GM19035 (cell line): ENCODE results near the gene VWA2.

Source experiments
- ATAC-seq: cut with Tn5 transposase; IDR thresholded peaks from one replicate; pipeline ENCODE4 v1.9.1; 2021; ENCODE audit not compliant: unreplicated experiment

VWA2 gene

GRCh38 chr10:114239117-114239993 is at the start of gene VWA2:
TSS of gene VWA2 (plus strand) at chr10:114239254. CDS start at chr10:114248714, 9,460 bp downstream.
- peak; percentile 56 for ATAC-seq

GRCh38 chr10:114189700-114190099 is 49.4 kb upstream of the VWA2 start:
- no peak for ATAC-seq

GRCh38 chr10:114195079-114195478 is 44.0 kb upstream of the VWA2 start:
- ATAC-seq, result peak; percentile 96

GRCh38 chr10:114199239-114199638 is 39.8 kb upstream of the VWA2 start:
- ATAC-seq, result no peak

- ATAC-seq, result no peak
These were observed 36.2 kb upstream of the VWA2 start for GRCh38 chr10:114202812-114203211.

- no peak for ATAC-seq
These were observed 32.2 kb upstream of the VWA2 start for GRCh38 chr10:114206902-114207301.

- no peak for ATAC-seq
These were observed 31.7 kb upstream of the VWA2 start for GRCh38 chr10:114207349-114207748.

GRCh38 chr10:114208351-114208750 is 30.7 kb upstream of the VWA2 start:
- no peak for ATAC-seq

- ATAC-seq, result no peak
These were observed 26.9 kb upstream of the VWA2 start for GRCh38 chr10:114212153-114212552.

GRCh38 chr10:114215033-114215432 is 24.0 kb upstream of the VWA2 start:
- ATAC-seq, result no peak

GRCh38 chr10:114220281-114220680 is 18.8 kb upstream of the VWA2 start:
- ATAC-seq, result no peak

- ATAC-seq, result no peak
These were observed 17.8 kb upstream of the VWA2 start for GRCh38 chr10:114221235-114221634.

GRCh38 chr10:114223066-114223465 is 16.0 kb upstream of the VWA2 start:
- no peak for ATAC-seq

GRCh38 chr10:114228156-114228555 is 10.9 kb upstream of the VWA2 start:
- ATAC-seq, result no peak

- no peak for ATAC-seq
These were observed 6.4 kb upstream of the VWA2 start for GRCh38 chr10:114232561-114233176.

GRCh38 chr10:114233482-114233881 is 5.6 kb upstream of the VWA2 start:
- ATAC-seq, result no peak

GRCh38 chr10:114234132-114234531 is 4.9 kb upstream of the VWA2 start:
- ATAC-seq, result no peak

- ATAC-seq, result no peak
These were observed 916 bp downstream of the VWA2 start for GRCh38 chr10:114239994-114240345.

- no peak for ATAC-seq
These were observed 3.2 kb downstream of the VWA2 start for GRCh38 chr10:114242235-114242634.

GRCh38 chr10:114243661-114244060 is 4.6 kb downstream of the VWA2 start:
- no peak for ATAC-seq

GRCh38 chr10:114244126-114244525 is 5.1 kb downstream of the VWA2 start:
- ATAC-seq, result no peak

GRCh38 chr10:114245121-114245791 is 6.2 kb downstream of the VWA2 start:
- no peak for ATAC-seq
